Liver (tissue), 9 donors: ENCODE results near the gene TDO2. TPM values are rescaled to one million over a fixed set of nuclear protein-coding genes. Genes with fewer than 3 reads are reported as not detected.

ENCODE experiments used
- DNase-seq: peaks from one replicate; pipeline ENCODE4 v3.0.0-alpha.2; 2017; ENCODE audit warnings: low spot score
- H3K27ac ChIP-seq, 2 donors: one replicate each; pipeline ENCODE4 v1.7.0; 2013; ENCODE audit warnings: inconsistent platforms in 2 of 2, low read length in 2 of 2, control low read depth in 1 of 2, low read depth in 1 of 2, mild to moderate bottlenecking in 1 of 2
- H3K27me3 ChIP-seq, 4 donors: one replicate each; pipeline versions ENCODE4 v1.6.1 to v1.7.0; 2013; ENCODE audit warnings: low read length in 3 of 4, inconsistent platforms in 1 of 4, mild to moderate bottlenecking in 1 of 4, moderate library complexity in 1 of 4; ENCODE audit not compliant: control insufficient read depth in 4 of 4, insufficient read depth in 4 of 4
- H3K36me3 ChIP-seq, 4 donors: one replicate each; pipeline versions ENCODE4 v1.6.1 to v1.7.0; 2013; ENCODE audit warnings: low read length in 3 of 4, mild to moderate bottlenecking in 3 of 4, low read depth in 1 of 4, moderate library complexity in 1 of 4; ENCODE audit not compliant: control insufficient read depth in 4 of 4, insufficient read depth in 3 of 4
- H3K4me1 ChIP-seq, 4 donors: one replicate each; pipeline versions ENCODE4 v1.6.1 to v1.7.0; 2013; ENCODE audit warnings: low read length in 3 of 4, mild to moderate bottlenecking in 3 of 4, moderate library complexity in 1 of 4; ENCODE audit not compliant: control insufficient read depth in 4 of 4, insufficient read depth in 4 of 4
- H3K4me3 ChIP-seq, 3 donors: one replicate each; pipeline versions ENCODE4 v1.6.1 to v1.7.0; 2013; ENCODE audit warnings: low read length in 3 of 3, control low read depth in 1 of 3, low read depth in 1 of 3, mild to moderate bottlenecking in 1 of 3
- H3K9ac ChIP-seq, 2 donors: one replicate each; pipeline ENCODE4 v1.7.0; 2013; ENCODE audit warnings: low read length in 2 of 2, mild to moderate bottlenecking in 2 of 2, moderate library complexity in 2 of 2, control low read depth in 1 of 2, low read depth in 1 of 2
- H3K9me3 ChIP-seq, 4 donors: one replicate each; pipeline versions ENCODE4 v1.6.1 to v1.7.0; 2013; ENCODE audit warnings: low read length in 3 of 4; ENCODE audit not compliant: control insufficient read depth in 4 of 4
- EGR1 ChIP-seq, 2 donors: IDR thresholded peaks; 2 replicates each; pipeline ENCODE4 v1.6.1; 2016 to 2018; ENCODE audit warnings: antibody characterized with exemption in 2 of 2, low read depth in 2 of 2
- FOXA1 ChIP-seq: IDR thresholded peaks from 2 replicates; pipeline ENCODE4 v1.6.1; 2016; ENCODE audit warnings: antibody characterized with exemption
- FOXA2 ChIP-seq: IDR thresholded peaks from 2 replicates; pipeline ENCODE4 v1.6.1; 2016; ENCODE audit warnings: antibody characterized with exemption
- GABPA ChIP-seq, 2 donors: IDR thresholded peaks in 1 of 2; conservative IDR thresholded peaks in 1 of 2; 2 replicates each; pipeline ENCODE4 v1.6.1; 2016; ENCODE audit warnings: antibody characterized with exemption in 2 of 2, mild to moderate bottlenecking in 1 of 2, moderate library complexity in 1 of 2
- HNF4A ChIP-seq, 2 donors: conservative IDR thresholded peaks; 2 replicates each; pipeline ENCODE4 v1.6.1; 2016; ENCODE audit warnings: antibody characterized with exemption in 2 of 2, mild to moderate bottlenecking in 2 of 2
- HNF4G ChIP-seq: IDR thresholded peaks from 2 replicates; pipeline ENCODE4 v1.6.1; 2016; ENCODE audit warnings: antibody characterized with exemption
- JUND ChIP-seq, 2 donors: IDR thresholded peaks; 2 replicates each; pipeline ENCODE4 v1.6.1; 2016; ENCODE audit warnings: antibody characterized with exemption in 2 of 2
- NR2F2 ChIP-seq: IDR thresholded peaks from 2 replicates; pipeline ENCODE4 v1.6.1; 2016; ENCODE audit warnings: antibody characterized with exemption
- RAD21 ChIP-seq, 2 donors: IDR thresholded peaks; 2 replicates each; pipeline ENCODE4 v1.6.1; 2016; ENCODE audit warnings: antibody characterized with exemption in 2 of 2, mild to moderate bottlenecking in 2 of 2
- RXRA ChIP-seq, 2 donors: IDR thresholded peaks; 2 replicates each; pipeline ENCODE4 v1.6.1; 2017 to 2018; ENCODE audit warnings: antibody characterized with exemption in 2 of 2, mild to moderate bottlenecking in 1 of 2
- SP1 ChIP-seq: IDR thresholded peaks from 2 replicates; pipeline ENCODE4 v1.6.1; 2018; ENCODE audit warnings: antibody characterized with exemption, mild to moderate bottlenecking
- TAF1 ChIP-seq: conservative IDR thresholded peaks from 2 replicates; pipeline ENCODE4 v1.6.1; 2016; ENCODE audit warnings: antibody characterized with exemption, mild to moderate bottlenecking
- YY1 ChIP-seq: IDR thresholded peaks from 2 replicates; pipeline ENCODE4 v1.6.1; 2016; ENCODE audit warnings: antibody characterized with exemption, mild to moderate bottlenecking
- WGBS: extraction: QIAGEN DNeasy Blood & Tissue Kit; methylation state at CpG from one replicate; pipeline ENCODE4 v1.1.7; 2013; 5-methylcytosine and 5-hydroxymethylcytosine counted together
- polyA plus RNA-seq, 2 donors: library from polyadenylated mRNA; stranded (reverse) in 1 of 2; unstranded in 1 of 2; fragments of 200-250 nt in 1 of 2; fragments of >200 nt in 1 of 2; fragmentation: Nextera tagmentation in 1 of 2; extraction: Ambion mirVana in 1 of 2; gene quantifications; one replicate each; pipeline versions ENCODE4 v1.2.1 to v1.2.3, GENCODE V29; 2013 to 2015
- total RNA-seq, 2 donors: library from RNA; depleted of rRNA; stranded (reverse); fragments of >200 nt; gene quantifications; one replicate each; pipeline ENCODE4 v1.2.3, GENCODE V29; 2014
- TF ChIP-seq, protein P1 (sequence below): IDR thresholded peaks from 2 replicates; pipeline ENCODE4 v1.6.1; 2016; ENCODE audit warnings: antibody characterized with exemption
- TF ChIP-seq, protein P2 (sequence below): IDR thresholded peaks from 2 replicates; pipeline ENCODE4 v1.6.1; 2016; ENCODE audit warnings: antibody characterized with exemption, mild to moderate bottlenecking
- TF ChIP-seq, protein P3 (sequence below): fragments of 150-350 bp; IDR thresholded peaks from 2 replicates; pipeline ENCODE4 v1.5.1; 2017; ENCODE audit warnings: improper control_type of control experiment, low read depth, low read length; ENCODE audit not compliant: missing input control
- TF ChIP-seq, protein P4 (sequence below): IDR thresholded peaks from 2 replicates; pipeline ENCODE4 v1.6.1; 2016; ENCODE audit warnings: antibody characterized with exemption
- donor health status: healthy.
- donor health status: healthy.
- donor health status: healthy.
- donor health status: healthy.
- donor health status: healthy.

The TDO2 gene
- total and polyA plus RNA-seq, 4 donors: 163 to 1,057 (median 533) TPM

DNA sequence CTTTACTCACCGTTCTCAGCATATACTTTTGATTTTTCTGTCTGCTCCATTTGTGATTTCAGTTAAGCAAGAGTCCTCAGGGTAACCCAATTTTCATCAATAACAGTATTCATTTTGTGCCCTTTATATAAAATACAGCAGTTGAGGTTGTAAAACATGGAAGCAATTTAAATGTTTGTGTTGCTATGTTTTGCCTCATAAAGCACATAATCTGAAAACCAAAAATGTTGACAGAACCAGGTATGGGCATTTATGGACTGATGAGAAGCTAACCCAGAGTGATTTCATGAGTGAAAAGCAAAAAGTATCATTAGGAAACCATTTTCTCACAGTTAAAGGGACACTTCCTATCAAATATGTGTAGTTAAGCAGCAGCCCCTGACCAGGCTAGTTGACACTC lies 37.3 kb upstream of the TDO2 start, which contains the start of gene ASIC5:
TSS of gene ASIC5 (minus strand) at position 101 of the 400 bp plus-strand sequence. CDS start at position 50, 51 bp downstream.
- DNase-seq: no peak
- WGBS: 0% methylated on average over 1 of the region's 1 CpG
- Histone ChIP-seq H3K9ac (no peak within 1 kb of the TSS), H3K36me3 (no peaks in the 10 kb centered on the region), H3K4me3 (no peak within 1 kb of the TSS), H3K27me3 (no peaks in the 10 kb centered on the region), H3K27ac (no peak within 1 kb of the TSS), H3K9me3 (no peaks in the 10 kb centered on the region), H3K4me1 (no peaks in the 10 kb centered on the region)
- TF ChIP-seq JUND (IDR thresholded peaks at IDR 0.05) (no peak), HNF4A (conservative IDR thresholded peaks at IDR 0.05) (no peak), RXRA (IDR thresholded peaks at IDR 0.05) (no peak), SP1 (no peak), RAD21 (IDR thresholded peaks at IDR 0.05) (no peak), YY1 (no peak), NR2F2 (no peak)
- TF ChIP-seq, protein P1, sequence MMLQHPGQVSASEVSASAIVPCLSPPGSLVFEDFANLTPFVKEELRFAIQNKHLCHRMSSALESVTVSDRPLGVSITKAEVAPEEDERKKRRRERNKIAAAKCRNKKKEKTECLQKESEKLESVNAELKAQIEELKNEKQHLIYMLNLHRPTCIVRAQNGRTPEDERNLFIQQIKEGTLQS: no peak
- TF ChIP-seq, protein P2, sequence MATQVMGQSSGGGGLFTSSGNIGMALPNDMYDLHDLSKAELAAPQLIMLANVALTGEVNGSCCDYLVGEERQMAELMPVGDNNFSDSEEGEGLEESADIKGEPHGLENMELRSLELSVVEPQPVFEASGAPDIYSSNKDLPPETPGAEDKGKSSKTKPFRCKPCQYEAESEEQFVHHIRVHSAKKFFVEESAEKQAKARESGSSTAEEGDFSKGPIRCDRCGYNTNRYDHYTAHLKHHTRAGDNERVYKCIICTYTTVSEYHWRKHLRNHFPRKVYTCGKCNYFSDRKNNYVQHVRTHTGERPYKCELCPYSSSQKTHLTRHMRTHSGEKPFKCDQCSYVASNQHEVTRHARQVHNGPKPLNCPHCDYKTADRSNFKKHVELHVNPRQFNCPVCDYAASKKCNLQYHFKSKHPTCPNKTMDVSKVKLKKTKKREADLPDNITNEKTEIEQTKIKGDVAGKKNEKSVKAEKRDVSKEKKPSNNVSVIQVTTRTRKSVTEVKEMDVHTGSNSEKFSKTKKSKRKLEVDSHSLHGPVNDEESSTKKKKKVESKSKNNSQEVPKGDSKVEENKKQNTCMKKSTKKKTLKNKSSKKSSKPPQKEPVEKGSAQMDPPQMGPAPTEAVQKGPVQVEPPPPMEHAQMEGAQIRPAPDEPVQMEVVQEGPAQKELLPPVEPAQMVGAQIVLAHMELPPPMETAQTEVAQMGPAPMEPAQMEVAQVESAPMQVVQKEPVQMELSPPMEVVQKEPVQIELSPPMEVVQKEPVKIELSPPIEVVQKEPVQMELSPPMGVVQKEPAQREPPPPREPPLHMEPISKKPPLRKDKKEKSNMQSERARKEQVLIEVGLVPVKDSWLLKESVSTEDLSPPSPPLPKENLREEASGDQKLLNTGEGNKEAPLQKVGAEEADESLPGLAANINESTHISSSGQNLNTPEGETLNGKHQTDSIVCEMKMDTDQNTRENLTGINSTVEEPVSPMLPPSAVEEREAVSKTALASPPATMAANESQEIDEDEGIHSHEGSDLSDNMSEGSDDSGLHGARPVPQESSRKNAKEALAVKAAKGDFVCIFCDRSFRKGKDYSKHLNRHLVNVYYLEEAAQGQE: no peak

DNA sequence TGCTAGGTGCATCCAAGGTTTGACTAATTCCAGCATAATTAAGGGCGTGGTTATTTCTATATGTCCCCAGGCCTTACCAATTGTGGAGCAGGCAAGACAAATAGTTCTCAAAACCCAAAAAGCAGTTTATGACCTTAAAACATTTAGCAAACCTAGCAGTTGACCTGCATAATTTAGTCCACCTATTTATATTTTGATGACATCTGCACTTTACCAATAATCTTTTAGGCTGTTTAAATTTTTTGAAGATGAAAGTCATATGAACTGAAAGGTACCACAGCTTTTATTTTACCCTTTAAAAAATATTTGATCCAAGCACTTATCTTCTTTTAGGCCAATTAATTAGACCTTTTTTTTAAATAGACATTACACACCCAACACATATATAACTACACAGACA lies 27.6 kb upstream of the TDO2 start:
- Histone ChIP-seq H3K9ac (no peak overlapping the region), H3K27ac (no peak overlapping the region), H3K4me3 (peak overlapping the region in 1 of 3 donors; percentile 5), H3K27me3 (no peaks in the 10 kb centered on the region), H3K9me3 (peaks cover 0 to 9% (median 2%) of the 10 kb centered on the region in 4 donors), H3K4me1 (peaks cover 0 to 3% (median 0%) of the 10 kb centered on the region in 4 donors), H3K36me3 (no peaks in the 10 kb centered on the region)
- DNase-seq: no peak
- TF ChIP-seq RXRA (IDR thresholded peaks at IDR 0.05): no peak
- TF ChIP-seq FOXA2: no peak
- no peak for TF ChIP-seq GABPA (IDR thresholded peaks at IDR 0.05 in 1 of 2, conservative IDR thresholded peaks at IDR 0.05 in 1 of 2)
- TF ChIP-seq FOXA1: no peak
- TF ChIP-seq HNF4A (conservative IDR thresholded peaks at IDR 0.05): no peak
- no peak for TF ChIP-seq TAF1
- TF ChIP-seq, protein P2: no peak
- no peak for TF ChIP-seq HNF4G
- TF ChIP-seq, protein P3, sequence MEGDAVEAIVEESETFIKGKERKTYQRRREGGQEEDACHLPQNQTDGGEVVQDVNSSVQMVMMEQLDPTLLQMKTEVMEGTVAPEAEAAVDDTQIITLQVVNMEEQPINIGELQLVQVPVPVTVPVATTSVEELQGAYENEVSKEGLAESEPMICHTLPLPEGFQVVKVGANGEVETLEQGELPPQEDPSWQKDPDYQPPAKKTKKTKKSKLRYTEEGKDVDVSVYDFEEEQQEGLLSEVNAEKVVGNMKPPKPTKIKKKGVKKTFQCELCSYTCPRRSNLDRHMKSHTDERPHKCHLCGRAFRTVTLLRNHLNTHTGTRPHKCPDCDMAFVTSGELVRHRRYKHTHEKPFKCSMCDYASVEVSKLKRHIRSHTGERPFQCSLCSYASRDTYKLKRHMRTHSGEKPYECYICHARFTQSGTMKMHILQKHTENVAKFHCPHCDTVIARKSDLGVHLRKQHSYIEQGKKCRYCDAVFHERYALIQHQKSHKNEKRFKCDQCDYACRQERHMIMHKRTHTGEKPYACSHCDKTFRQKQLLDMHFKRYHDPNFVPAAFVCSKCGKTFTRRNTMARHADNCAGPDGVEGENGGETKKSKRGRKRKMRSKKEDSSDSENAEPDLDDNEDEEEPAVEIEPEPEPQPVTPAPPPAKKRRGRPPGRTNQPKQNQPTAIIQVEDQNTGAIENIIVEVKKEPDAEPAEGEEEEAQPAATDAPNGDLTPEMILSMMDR: no peak
- TF ChIP-seq YY1: no peak
- TF ChIP-seq JUND (IDR thresholded peaks at IDR 0.05): no peak
- TF ChIP-seq EGR1 (IDR thresholded peaks at IDR 0.05; ENCODE audit: low read depth in 2 of 2): no peak
- no peak for TF ChIP-seq SP1
- TF ChIP-seq NR2F2: no peak
- TF ChIP-seq, protein P4, sequence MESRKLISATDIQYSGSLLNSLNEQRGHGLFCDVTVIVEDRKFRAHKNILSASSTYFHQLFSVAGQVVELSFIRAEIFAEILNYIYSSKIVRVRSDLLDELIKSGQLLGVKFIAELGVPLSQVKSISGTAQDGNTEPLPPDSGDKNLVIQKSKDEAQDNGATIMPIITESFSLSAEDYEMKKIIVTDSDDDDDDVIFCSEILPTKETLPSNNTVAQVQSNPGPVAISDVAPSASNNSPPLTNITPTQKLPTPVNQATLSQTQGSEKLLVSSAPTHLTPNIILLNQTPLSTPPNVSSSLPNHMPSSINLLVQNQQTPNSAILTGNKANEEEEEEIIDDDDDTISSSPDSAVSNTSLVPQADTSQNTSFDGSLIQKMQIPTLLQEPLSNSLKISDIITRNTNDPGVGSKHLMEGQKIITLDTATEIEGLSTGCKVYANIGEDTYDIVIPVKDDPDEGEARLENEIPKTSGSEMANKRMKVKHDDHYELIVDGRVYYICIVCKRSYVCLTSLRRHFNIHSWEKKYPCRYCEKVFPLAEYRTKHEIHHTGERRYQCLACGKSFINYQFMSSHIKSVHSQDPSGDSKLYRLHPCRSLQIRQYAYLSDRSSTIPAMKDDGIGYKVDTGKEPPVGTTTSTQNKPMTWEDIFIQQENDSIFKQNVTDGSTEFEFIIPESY: no peak
- 48% methylated on average over 1 of the region's 1 CpG for WGBS
